Measurements from ENCODE around the gene SLC25A34.

The SLC25A34 gene

DNA sequence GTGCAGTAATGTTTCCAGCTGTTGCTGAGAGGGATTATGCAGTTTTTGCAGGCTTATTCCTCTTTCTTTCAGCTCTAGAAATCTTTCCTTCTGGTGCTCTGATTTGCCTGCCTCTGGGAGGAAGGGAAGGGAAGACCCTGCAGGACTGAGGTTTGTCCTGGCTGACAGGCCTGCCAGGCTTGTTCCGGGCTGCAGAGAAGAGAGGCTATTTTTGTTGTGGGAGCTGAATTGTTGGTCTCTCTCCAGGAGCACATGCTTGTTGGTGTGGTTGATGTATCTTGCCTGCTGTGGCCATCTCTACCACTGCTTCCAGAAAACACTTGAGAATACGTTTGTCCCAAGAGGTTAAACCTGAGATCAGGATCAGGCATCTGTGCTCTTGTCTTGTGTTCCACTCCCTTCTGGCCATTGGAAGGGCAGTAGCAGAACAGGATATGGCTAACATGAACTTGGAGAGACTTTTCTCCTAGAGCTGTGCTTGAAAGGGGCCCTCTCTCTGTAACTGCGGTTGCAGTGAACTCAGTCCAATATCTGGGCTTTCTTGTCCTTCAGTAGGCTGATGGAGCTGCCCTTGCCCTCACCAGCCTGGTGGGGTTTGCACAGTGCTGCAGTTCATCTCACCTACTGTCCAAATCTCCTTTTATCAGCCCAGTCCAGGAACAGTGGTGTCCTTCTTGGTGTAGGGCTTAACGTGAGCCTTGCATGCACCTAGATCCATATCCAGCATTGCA lies 21.5 kb upstream of the SLC25A34 start:
- no peak for DNase-seq

DNA sequence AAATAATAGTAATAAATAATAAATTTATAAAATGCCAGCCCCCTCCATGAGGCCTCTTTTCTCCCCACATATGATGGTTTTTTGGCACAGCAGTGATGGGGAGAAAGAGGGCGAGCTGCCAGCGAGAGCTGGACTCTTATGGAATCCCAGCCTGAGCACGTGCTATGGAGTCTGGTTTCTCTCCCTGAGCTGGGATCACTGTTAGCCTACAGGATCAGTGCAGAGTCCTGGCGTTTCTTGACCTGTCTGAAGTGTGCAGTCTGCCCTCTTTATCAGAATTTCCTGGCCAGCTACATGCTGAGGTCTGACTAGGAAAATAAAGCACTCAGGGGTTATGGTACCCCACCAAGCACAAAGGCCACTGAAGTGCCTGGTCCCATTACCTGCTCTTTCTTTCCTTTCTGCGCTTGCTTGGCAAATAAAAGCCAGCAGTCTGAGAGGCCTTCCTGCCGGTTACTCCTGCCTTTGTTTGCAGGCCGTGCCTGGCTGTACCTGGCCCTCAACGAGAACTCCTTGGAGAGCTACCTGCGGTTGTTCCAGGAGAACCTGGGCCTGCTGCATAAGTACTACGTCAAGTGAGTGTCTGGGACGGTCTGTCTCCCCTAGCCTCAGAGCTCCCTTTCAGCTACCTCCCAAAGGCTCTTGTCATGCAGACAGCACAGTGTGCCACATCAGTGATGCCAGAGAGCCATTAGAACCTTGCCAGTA lies 18.5 kb upstream of the SLC25A34 start:
- DNase-seq = peak in 1 of 2 experiments; percentile 4

GRCh38 chr1:15718199-15718601 lies 17.9 kb upstream of the SLC25A34 start:
- DNase-seq = no peak

- DNase-seq = no peak
These were observed 16.5 kb upstream of the SLC25A34 start for GRCh38 chr1:15719381-15720120.

DNA sequence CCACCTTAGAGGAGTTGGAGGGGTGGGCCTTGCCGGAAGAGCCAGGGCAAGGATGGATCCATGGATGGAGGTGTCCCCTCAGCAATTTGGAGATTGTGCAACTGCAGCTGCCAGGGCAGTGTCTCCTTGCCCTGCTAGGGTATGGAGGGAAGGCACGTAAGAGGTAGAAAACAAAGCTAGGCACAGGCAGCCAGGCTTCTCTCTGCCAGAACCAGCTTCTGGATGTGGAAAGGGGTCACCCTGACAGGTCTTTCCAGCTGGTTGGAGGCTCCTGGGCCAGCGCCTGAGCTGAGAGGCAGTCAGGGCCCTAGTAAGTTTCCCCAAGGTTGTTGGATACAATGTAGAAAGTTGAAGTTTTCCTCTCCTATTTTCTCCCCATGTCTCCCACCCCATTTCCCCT lies 15.2 kb upstream of the SLC25A34 start:
- no peak for DNase-seq

- DNase-seq = no peak
These were observed 13.6 kb upstream of the SLC25A34 start for GRCh38 chr1:15722411-15722810.

GRCh38 chr1:15722836-15723532 lies 13.1 kb upstream of the SLC25A34 start:
- no peak for DNase-seq

DNA sequence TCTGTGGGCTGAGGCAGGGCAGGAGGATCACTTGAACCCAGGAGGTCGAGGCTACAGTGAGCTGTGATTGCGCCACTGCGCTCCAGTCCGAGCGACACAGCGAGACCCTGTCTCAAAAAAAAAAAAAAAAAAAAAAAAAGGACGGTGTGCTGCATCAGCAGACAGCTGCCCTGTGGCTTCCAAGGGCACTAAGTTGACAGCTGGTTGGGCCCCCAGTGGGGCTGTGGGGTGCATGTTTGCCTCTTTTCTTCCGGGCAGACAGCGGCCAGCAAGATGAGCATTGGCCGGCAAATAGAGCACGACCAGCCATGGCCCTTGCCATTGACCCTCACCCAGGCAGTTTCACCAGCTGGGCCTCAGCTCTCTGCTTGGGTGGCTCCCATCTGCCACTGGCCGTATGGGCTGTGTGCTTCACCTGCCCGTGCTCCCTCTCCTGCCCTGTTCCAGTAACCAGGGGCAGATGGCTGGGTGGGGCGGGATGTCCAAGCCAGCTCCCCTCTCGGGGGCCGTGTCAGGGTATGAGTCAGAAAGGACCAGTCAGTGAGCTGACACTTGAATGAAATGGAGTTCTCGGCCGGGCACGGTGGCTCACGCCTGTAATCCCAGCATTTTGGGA lies 12.3 kb upstream of the SLC25A34 start:
- DNase-seq = no peak

GRCh38 chr1:15724949-15725880 lies 10.8 kb upstream of the SLC25A34 start:
- DNase-seq = no peak

DNA sequence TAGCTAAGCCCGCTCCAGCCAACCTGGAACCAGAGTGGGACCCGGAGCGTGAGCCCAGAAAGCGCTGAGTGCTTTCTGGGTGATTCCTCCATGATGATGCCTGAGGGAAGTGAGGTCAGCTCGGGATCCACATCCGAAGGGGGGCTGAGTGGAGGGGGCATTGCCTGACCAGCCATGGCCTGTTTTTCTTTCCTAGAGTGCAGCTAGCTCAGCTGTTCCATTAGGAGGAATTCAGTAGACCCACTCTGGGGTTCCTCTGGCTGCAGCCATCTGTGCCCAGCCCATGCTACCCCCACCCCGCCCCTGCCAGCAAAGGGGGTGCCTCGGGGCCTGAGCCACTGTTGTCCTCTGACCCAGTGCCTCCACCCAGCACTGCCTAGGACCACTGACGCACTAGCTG lies 9.6 kb upstream of the SLC25A34 start:
- DNase-seq = no peak

DNA sequence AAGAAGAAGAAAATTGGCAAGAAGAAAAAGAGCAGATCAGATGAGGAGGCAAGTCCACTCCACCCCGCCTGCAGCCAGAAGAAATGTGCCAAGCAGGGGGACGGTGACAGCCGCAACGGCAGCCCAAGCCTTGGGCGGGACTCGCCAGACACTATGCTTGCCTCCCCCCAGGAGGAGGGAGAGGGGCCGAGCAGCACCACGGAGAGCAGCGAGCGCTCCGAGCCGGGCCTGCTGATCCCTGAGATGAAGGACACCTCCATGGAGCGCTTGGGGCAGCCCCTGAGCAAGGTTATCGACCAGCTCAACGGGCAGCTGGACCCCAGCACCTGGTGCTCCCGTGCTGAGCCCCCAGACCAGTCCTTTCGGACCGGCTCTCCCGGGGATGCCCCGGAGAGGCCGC lies 9.0 kb upstream of the SLC25A34 start:
- no peak for DNase-seq

DNA sequence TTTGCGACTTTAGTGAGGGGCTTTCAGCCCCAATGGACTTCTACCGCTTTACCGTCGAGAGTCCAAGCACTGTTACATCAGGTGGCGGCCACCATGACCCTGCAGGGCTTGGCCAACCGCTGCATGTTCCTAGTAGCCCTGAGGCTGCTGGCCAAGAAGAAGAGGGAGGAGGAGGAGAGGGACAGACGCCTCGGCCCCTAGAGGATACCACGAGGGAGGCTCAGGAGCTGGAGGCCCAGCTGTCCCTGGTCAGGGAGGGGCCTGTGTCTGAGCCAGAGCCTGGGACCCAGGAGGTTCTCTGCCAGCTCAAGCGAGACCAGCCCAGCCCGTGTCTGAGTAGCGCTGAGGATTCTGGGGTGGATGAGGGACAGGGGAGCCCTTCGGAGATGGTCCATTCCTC lies 8.6 kb upstream of the SLC25A34 start:
- no peak for DNase-seq

DNA sequence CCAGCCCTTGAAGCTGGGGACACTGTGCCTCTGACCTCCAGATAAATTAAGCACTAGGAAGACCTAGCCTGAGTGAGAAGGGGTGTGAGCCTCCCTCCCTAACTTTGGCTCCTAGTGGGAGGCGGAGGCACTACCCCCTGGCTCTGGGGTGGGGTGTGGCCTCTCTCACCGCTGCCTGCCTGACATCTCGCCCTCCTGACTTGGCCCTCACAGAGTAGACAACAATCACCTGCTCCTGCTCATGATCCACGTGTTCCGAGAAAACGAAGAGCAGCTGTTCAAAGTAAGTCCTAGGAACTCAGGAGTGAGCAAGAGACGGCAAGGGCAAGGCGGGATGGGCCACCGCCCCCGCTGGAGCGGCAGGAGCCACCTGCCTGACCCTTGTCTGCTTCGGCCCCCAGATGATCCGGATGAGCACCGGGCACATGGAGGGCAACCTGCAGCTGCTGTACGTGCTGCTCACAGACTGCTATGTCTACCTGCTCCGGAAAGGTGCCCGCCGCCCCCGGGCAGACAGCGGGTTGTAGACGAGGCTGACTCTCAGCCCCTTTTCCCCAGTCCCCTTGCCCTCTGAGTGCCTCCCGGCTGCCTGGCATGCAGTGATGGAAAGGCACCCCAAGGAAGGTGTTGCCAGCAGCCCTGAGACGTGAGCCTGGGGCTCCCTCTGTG lies 8.1 kb upstream of the SLC25A34 start:
- DNase-seq = no peak

- DNase-seq = no peak
These were observed 7.0 kb upstream of the SLC25A34 start for GRCh38 chr1:15728937-15729657.

DNA sequence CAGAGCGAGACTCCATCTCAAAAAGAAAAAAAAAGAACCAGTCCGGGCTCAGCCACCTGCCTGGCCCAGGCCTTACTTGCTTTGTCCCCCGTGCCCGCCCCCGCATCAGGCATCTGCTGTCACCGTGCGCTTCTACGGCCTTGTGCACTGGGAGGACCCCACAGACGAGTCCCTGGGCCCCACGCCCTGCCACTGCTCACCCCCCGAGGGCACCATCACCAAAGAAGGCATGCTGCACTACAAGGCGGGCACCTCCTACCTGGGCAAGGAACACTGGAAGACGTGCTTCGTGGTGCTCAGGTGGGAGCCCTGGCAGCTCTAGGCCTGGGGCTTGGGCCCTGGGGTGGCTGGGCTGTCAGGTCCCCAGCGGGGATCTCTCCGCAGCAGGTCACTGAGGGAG lies 5.6 kb upstream of the SLC25A34 start:
- no peak for DNase-seq

DNA sequence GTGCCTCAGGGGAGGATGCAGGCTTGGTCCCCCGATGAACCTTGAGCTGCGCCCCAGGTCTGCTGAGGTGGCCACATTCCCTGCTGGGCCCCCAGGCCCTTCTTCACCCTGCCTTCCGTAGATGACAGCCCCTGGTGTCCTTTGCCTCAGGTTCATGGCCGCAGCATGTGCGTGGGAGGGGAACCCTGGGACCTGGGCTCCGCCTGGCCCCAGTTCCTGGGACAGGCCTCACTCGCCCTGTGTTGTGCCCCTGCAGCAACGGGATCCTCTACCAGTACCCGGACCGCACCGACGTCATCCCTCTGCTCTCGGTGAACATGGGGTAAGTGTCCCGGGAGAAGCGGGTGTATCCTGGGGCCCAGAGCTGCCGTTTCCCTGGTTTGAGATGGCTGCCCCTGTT lies 5.1 kb upstream of the SLC25A34 start:
- no peak for DNase-seq

- DNase-seq = no peak
These were observed 4.0 kb upstream of the SLC25A34 start for GRCh38 chr1:15731735-15732685.

- no peak for DNase-seq
These were observed 3.4 kb upstream of the SLC25A34 start for GRCh38 chr1:15732686-15733081.

DNA sequence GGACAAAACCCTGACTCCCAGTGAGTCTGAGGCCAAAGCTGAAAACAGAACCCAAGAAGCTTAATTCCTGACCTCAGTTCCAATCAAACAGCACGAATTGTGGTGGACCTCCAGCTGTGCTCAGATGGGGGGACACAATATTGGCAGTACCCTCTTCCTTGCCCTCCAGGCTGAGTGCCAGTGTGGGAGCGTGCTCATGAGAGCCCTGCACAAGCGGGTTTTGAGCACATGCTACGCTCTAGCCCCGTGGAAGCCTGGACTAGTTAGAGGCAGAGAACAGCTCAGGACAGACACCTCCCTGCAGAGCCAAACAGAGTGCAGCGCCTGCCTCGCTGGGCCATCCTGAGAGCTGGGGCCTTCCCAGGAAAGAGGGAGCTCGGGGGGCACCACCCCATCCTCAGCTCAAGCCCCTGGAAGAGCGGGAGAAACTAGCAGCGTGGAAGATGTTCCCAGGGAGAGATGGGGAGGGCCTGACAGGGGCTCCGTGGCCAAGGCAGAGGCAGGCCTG lies 2.8 kb upstream of the SLC25A34 start:
- no peak for DNase-seq

Data from NCI-H187 (cell line).